A673 (cell line): ENCODE data around the gene ZNF827. TPM values are rescaled to one million over a fixed set of nuclear protein-coding genes. Genes with fewer than 3 reads are reported as not detected.
A peak's percentile ranks its signal among the peaks of the same experiment; 100 is the strongest.

Experiments
- BruUV-seq: library from RNA; stranded (reverse); fragments of 400-500 nt; replicated peaks from 2 replicates; lab custom pipeline; 2021; lab: Mats Ljungman, UMichigan
- CTCF ChIA-PET: fragments of 300-600 bp; sonication (Branson Sonifier 250); formaldehyde crosslinking; loops from one replicate; lab custom pipeline; 2022; ENCODE audit warnings: antibody characterized with exemption; lab: Charles Lee
- POLR2A ChIA-PET: fragments of 300-600 bp; sonication (Branson Sonifier 250); formaldehyde crosslinking; loops from one replicate; lab custom pipeline; 2022; ENCODE audit warnings: antibody characterized with exemption; ENCODE audit not compliant: low non-redundant PET; lab: Charles Lee
- DNase-seq: peaks from one replicate; pipeline ENCODE4 v3.0.0-alpha.2; 2015; ENCODE audit warnings: low spot score
- H3K27ac ChIP-seq: fragments of 200-600 bp; sonication (generic); 2 replicates; pipeline ENCODE4 v1.5.1; 2016; ENCODE audit warnings: mixed run types, low read depth, mild to moderate bottlenecking, mixed read lengths, antibody characterized with exemption, low read length; ENCODE audit not compliant: poor library complexity, severe bottlenecking
- H3K27me3 ChIP-seq: fragments of 200-600 bp; sonication (generic); replicated peaks from 2 replicates; pipeline ENCODE4 v1.6.1; 2017; ENCODE audit warnings: mixed run types, low read depth, mild to moderate bottlenecking, mixed read lengths, antibody characterized with exemption, low read length; ENCODE audit not compliant: insufficient read depth, poor library complexity
- H3K36me3 ChIP-seq: fragments of 200-600 bp; sonication (generic); 2 replicates; pipeline ENCODE4 v1.6.1; 2016; ENCODE audit warnings: mixed run types, mild to moderate bottlenecking, mixed read lengths, antibody characterized with exemption, low read length; ENCODE audit not compliant: insufficient read depth, poor library complexity, severe bottlenecking
- H3K4me1 ChIP-seq: fragments of 200-600 bp; sonication (generic); 2 replicates; pipeline ENCODE4 v1.6.1; 2017; ENCODE audit warnings: mixed run types, mild to moderate bottlenecking, mixed read lengths, antibody characterized with exemption, low read length; ENCODE audit not compliant: insufficient read depth, poor library complexity, severe bottlenecking
- H3K4me3 ChIP-seq: fragments of 200-600 bp; sonication (generic); 2 replicates; pipeline ENCODE4 v1.5.1; 2016; ENCODE audit warnings: low read depth, mixed run types, mild to moderate bottlenecking, mixed read lengths, low read length; ENCODE audit not compliant: poor library complexity, severe bottlenecking
- H3K9me3 ChIP-seq: fragments of 200-600 bp; sonication (generic); 2 replicates; pipeline ENCODE4 v1.6.1; 2016; ENCODE audit warnings: mixed run types, low read depth, mild to moderate bottlenecking, mixed read lengths, antibody characterized with exemption, low read length; ENCODE audit not compliant: poor library complexity, severe bottlenecking
- CTCF ChIP-seq: fragments of 300-800, 200-600 bp; sonication (generic); conservative IDR thresholded peaks from 2 replicates; pipeline ENCODE4 v1.5.1; 2017; ENCODE audit warnings: low read depth, mild to moderate bottlenecking, antibody characterized with exemption, low read length, moderate library complexity, mixed read lengths
- EZH2 ChIP-seq: fragments of 200-600 bp; sonication (generic); IDR thresholded peaks from 2 replicates; pipeline ENCODE4 v1.6.1; 2017; ENCODE audit warnings: borderline replicate concordance, low read depth, mild to moderate bottlenecking, mixed read lengths, antibody characterized with exemption, low read length; ENCODE audit not compliant: poor library complexity, severe bottlenecking
- intact Hi-C: fragments of 100-400 bp; cut with micrococcal nuclease; formaldehyde crosslinking; loops from one replicate; pipeline ENCODE4 v1.10.0; 2022; ENCODE audit not compliant: unreplicated experiment
- total RNA-seq: library from RNA; stranded (reverse); gene quantifications from 2 replicates; pipeline ENCODE4 v1.2.3, GENCODE V29; 2021

Gene ZNF827
- total RNA-seq, 1 experiment from 2014 or later: 20.0 TPM

- POLR2A ChIA-PET: no interaction called here
- Histone ChIP-seq H3K27ac (no peak overlapping the region), H3K4me1 (no peaks in the 10 kb centered on the region), H3K36me3 (no peaks in the 10 kb centered on the region), H3K27me3 (no peaks in the 10 kb centered on the region), H3K9me3 (peaks cover 6% of the 10 kb centered on the region), H3K4me3 (no peak overlapping the region)
- TF ChIP-seq EZH2 (no peak), CTCF (no peak)
- CTCF ChIA-PET: no interaction called here
- intact Hi-C loops: no loop called here
- no peak for DNase-seq
- no TSS peak for BruUV-seq
Observed at GRCh38 chr4:145928748-145929147, 9.9 kb downstream of the ZNF827 start.

DNA sequence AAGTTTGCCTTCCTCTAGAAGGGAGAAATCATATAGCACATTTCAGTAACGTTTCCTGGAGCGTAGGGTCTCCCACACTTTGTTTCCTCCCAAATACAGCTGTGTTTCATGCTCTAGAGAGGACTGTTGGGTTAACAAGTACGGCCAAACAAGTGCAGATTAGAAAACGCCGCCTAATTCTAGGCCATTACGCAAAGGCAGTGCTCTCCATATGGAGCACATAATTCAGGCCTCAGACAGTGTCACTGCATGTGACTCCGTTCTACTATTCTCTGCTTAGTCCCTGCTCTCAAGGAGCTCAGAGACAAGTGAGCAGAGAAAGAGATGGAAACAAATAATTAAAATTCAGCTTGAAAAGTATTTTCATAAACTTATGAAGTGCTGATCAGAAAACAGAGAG is 11.6 kb downstream of the ZNF827 start:
- DNase-seq: no peak
- ChIA-PET POLR2A (no interaction called here), CTCF (no interaction called here)
- Histone ChIP-seq H3K4me3 (no peak overlapping the region), H3K9me3 (peaks cover 6% of the 10 kb centered on the region), H3K4me1 (no peaks in the 10 kb centered on the region), H3K27ac (no peak overlapping the region), H3K36me3 (no peaks in the 10 kb centered on the region), H3K27me3 (no peaks in the 10 kb centered on the region)
- intact Hi-C loops: no loop called here
- TF ChIP-seq CTCF (no peak), EZH2 (no peak)
- BruUV-seq: no TSS peak

- peak; percentile 44 for DNase-seq
- Histone ChIP-seq H3K36me3 (no peaks in the 10 kb centered on the region), H3K9me3 (peaks cover 6% of the 10 kb centered on the region), H3K4me3 (no peak overlapping the region), H3K27me3 (no peaks in the 10 kb centered on the region), H3K27ac (no peak overlapping the region), H3K4me1 (peaks cover 13% of the 10 kb centered on the region)
- ChIA-PET POLR2A (no interaction called here), CTCF (no interaction called here)
- intact Hi-C loops: no loop called here
- TF ChIP-seq EZH2: no peak
- TF ChIP-seq CTCF: no peak
- BruUV-seq: no TSS peak
Observed at GRCh38 chr4:145921231-145921630, 17.4 kb downstream of the ZNF827 start.
